Measurements from ENCODE around the gene PEX5L.

The PEX5L gene

GRCh38 chr3:179887295-179887943, 149.3 kb downstream of the PEX5L start:
- DNase-seq: no peak

- no peak for DNase-seq
Observed at GRCh38 chr3:179885950-179886349, 150.8 kb downstream of the PEX5L start.

GRCh38 chr3:179884136-179884535, 152.6 kb downstream of the PEX5L start:
- DNase-seq: no peak

GRCh38 chr3:179882292-179882691, 154.4 kb downstream of the PEX5L start:
- DNase-seq: no peak

- DNase-seq: no peak
Observed at GRCh38 chr3:179881791-179882190, 154.9 kb downstream of the PEX5L start.

- no peak for DNase-seq
Observed at GRCh38 chr3:179880868-179881267, 155.9 kb downstream of the PEX5L start.

- DNase-seq: no peak
Observed at GRCh38 chr3:179876440-179876839, 160.3 kb downstream of the PEX5L start.

- no peak for DNase-seq
Observed at GRCh38 chr3:179872842-179873241, 163.9 kb downstream of the PEX5L start.

- DNase-seq: no peak
Observed at GRCh38 chr3:179871782-179872181, 165.0 kb downstream of the PEX5L start.

- DNase-seq: no peak
Observed at GRCh38 chr3:179868715-179869114, 168.0 kb downstream of the PEX5L start.

- DNase-seq: no peak
Observed at GRCh38 chr3:179867961-179868360, 168.8 kb downstream of the PEX5L start.

GRCh38 chr3:179865861-179866505, 170.8 kb downstream of the PEX5L start:
- DNase-seq: no peak

- DNase-seq: no peak
Observed at GRCh38 chr3:179861953-179862352, 174.8 kb downstream of the PEX5L start.

GRCh38 chr3:179861292-179861691, 175.4 kb downstream of the PEX5L start:
- DNase-seq: no peak

GRCh38 chr3:179860275-179861107, 176.2 kb downstream of the PEX5L start:
- DNase-seq: no peak

- no peak for DNase-seq
Observed at GRCh38 chr3:179853176-179853575, 183.6 kb downstream of the PEX5L start.

- no peak for DNase-seq
Observed at GRCh38 chr3:179852142-179852905, 184.4 kb downstream of the PEX5L start.

GRCh38 chr3:179848711-179849110, 188.0 kb downstream of the PEX5L start:
- DNase-seq: no peak

GRCh38 chr3:179842061-179842460, 194.7 kb downstream of the PEX5L start:
- no peak for DNase-seq

GRCh38 chr3:179840985-179841384, 195.8 kb downstream of the PEX5L start:
- no peak for DNase-seq

GRCh38 chr3:179837374-179837773, 199.4 kb downstream of the PEX5L start:
- DNase-seq: no peak

- DNase-seq: no peak
Observed at GRCh38 chr3:179833294-179833693, 203.4 kb downstream of the PEX5L start.

- DNase-seq: no peak
Observed at GRCh38 chr3:179832333-179832854, 204.3 kb downstream of the PEX5L start.

All from activated gamma-delta T cell treated with Interleukin-2 at 50 U/mL for 16 hours (primary cell).